GM13977 (cell line): ENCODE results near the gene PTPRG.
"Not testable (repeated sequence)": the region's sequence is repeated elsewhere in the genome, so short reads cannot be mapped to it uniquely, and the experiment has no call there.

Experiments
- DNase-seq: peaks from one replicate; pipeline ENCODE4 v3.0.0; 2012; ENCODE audit warnings: low spot score
- in situ Hi-C: fragments of 300-500 bp; cut with MboI; formaldehyde crosslinking; loops from one replicate; pipeline ENCODE4 v1.12.0; 2022; ENCODE audit warnings: low sequenced_read_pairs, low pct_unique_long_range_greater_than_20kb, mixed read lengths, inconsistent platforms; ENCODE audit not compliant: unreplicated experiment
- TF ChIP-seq, protein P1 (sequence below): IDR thresholded peaks from 2 replicates; pipeline ENCODE4 v1.5.1; 2012; ENCODE audit warnings: mild to moderate bottlenecking, control low read depth; ENCODE audit not compliant: insufficient read depth; ENCODE audit errors: extremely low read depth, missing control alignments

PTPRG gene

DNA sequence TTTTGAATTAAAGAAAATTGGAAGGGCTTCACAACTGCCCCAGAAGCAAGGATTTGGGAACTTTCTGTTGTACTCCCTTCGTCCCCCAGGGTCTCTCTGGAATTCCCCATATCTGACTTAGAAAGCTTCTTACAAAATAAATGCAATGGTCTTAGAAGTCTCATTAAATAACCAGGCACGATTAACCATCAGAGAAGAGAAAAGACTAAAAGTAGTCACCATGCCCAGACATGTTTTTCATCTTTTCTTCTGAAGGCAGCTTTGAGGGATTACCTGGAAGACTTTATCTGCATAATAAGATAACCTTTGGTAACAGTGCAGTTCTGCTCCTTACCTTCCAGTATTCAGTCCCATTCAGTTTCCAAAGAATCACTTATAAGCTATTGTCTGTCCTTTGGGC, 135.9 kb downstream of the PTPRG start:
- in situ Hi-C loops = no loop called here
- DNase-seq = no peak
- TF ChIP-seq, protein P1, sequence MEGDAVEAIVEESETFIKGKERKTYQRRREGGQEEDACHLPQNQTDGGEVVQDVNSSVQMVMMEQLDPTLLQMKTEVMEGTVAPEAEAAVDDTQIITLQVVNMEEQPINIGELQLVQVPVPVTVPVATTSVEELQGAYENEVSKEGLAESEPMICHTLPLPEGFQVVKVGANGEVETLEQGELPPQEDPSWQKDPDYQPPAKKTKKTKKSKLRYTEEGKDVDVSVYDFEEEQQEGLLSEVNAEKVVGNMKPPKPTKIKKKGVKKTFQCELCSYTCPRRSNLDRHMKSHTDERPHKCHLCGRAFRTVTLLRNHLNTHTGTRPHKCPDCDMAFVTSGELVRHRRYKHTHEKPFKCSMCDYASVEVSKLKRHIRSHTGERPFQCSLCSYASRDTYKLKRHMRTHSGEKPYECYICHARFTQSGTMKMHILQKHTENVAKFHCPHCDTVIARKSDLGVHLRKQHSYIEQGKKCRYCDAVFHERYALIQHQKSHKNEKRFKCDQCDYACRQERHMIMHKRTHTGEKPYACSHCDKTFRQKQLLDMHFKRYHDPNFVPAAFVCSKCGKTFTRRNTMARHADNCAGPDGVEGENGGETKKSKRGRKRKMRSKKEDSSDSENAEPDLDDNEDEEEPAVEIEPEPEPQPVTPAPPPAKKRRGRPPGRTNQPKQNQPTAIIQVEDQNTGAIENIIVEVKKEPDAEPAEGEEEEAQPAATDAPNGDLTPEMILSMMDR = no peak

DNA sequence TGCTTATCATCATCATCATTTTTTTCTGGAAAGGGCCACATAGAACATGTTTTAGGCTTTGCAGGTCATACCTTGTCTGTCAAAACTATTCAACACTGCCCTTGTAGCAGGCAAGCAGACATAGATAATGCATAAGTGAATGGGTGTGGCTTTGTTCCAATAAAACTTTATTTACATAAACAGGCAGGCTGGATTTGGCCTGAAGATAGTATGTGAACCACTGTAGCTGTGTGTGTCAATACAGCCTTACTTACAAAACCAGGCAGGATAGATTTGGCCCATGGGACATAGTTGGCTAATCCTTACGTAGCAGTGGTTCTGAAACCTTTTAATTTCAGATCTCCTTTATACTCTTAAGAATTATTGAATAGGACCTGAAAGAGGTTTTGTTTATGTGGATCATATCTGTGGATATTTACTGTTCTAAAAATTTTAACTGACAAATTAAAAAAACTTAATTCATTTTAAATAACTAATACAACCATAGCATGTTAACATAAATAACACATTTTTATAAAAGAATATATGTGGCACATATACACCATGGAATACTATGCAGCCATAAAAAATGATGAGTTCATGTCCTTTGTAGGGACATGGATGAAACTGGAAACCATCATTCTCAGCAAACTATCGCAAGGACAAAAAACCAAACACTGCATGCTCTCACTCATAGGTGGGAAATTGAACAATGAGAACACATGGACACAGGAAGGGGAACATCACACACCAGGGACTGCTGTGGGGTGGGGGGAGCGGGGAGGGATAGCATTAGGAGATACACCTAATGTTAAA, 137.1 kb downstream of the PTPRG start:
- in situ Hi-C loops = not testable (repeated sequence)

DNA sequence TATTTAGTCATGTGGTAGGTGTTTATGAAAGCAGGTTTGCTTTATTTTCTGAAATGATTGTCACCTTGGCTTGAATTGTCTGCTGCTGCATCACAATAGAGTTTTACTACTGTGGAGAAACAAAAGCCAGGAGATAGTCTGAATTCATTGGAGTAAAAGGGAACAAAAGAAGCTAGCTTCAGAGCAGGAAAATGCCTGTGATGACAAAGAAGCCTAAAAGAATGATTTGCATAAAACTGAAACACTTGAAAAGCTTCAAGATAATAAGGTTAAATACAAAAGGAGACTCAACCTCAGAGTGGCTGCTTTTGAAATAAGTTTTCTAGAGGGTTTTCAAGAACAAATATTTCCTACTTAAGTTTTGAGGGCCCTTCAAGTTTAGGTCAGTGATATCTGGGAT, 138.3 kb downstream of the PTPRG start:
- DNase-seq = no peak
- in situ Hi-C loops = no loop called here
- TF ChIP-seq, protein P1 = no peak

More for the DNA sequence above, 137.1 kb downstream of the PTPRG start:
- DNase-seq = not testable (repeated sequence)

DNA sequence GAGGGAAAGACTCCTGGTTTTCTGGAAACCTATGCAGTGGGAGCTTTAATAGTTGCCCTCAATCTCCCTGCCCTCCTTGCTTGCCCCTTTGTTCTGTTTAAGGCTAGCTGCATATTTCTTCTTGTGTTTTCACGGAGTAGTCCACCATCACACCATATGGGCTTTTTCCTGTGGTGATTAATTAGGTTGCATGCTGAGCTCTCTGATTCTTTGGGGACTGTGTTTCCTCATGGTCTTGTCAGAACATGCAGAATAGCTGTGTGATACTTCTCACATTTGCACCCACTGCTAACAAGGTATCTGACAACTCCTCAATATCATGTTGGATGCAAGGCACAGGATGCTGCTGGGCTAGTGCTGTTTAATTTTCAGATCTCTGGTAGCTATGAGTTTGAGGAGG, 139.6 kb downstream of the PTPRG start:
- DNase-seq = no peak
- TF ChIP-seq, protein P1 = no peak
- in situ Hi-C loops = no loop called here

DNA sequence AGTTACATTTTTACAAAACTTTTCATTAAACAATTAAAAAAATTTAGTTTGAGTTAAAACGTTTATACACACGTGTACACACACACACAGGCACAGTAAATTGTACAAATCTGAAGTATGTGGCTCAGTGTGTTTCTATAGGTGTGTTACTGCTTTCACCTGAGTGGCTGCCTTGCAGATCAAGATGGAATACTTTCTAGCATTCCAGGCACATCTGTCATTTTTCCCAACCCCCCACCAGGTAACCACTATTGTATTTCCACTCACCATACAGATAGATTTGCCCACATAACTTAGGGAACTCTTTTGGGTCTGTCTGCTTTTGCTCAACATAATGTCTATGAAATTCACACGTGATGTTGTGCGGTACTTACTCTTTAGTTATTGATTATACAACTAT, 141.1 kb downstream of the PTPRG start:
- no peak for DNase-seq
- in situ Hi-C loops = no loop called here
- TF ChIP-seq, protein P1 = no peak

DNA sequence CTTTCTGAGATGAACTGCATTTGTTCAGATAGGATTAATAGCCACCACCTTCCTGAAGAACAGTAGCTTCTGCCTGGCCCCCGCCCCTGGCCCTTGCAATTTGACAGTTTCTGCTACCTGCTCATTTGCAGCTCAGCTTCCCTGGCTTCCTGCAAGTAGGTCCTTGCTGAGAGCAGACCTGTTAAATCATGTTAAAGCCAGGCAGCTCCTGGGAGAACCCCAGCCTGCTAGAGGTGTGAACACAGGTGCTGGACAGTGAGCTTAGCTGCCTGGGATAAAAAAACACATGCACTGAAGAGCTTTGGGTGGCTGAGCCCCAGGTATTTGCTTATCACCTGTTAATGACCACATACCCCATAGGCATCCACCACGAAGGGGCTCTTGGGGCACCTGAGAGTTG, 143.4 kb downstream of the PTPRG start:
- DNase-seq = no peak

DNA sequence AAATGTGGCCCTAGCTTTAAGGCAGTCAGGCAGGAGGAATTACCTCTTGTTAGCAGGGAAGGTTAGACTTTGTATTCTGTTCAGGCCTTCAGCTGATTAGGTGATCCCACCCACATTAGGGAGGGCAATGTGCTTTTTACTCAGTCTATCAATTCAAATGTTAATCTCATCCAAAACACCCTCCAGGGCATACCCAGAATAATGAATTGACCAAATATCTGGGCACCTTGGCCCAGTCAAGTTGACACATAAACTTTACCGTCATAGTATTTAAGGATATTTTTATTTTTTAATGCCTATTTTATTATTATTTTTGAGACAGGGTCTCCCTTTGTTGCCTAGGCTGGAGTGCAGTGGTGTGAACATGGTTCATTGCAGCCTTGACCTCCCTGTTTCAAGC, 146.1 kb downstream of the PTPRG start:
- no peak for DNase-seq
- in situ Hi-C loops = no loop called here
- TF ChIP-seq, protein P1 = no peak

More for the DNA sequence above, 143.4 kb downstream of the PTPRG start:
- TF ChIP-seq, protein P1 = no peak
- in situ Hi-C loops = no loop called here

DNA sequence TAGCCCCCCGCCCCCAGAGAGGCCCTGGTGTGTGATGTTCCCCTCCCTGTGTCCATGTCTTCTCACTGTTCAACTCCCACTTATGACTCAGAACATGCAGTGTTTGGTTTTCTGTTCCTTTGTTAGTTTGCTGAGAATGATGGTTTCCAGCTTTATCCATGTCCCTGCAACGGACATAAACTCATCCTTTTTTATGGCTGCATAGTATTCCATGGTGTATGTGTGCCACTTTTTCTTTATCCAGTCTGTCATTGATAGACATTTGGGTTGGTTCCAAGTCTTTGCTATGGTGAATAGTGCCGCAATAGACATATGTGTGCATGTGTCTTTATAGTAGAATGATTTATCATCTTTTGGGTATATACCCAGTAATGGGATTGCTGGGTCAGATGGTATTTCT, 149.5 kb downstream of the PTPRG start:
- DNase-seq, in situ Hi-C loops: not testable (repeated sequence)
